Suppressor macrophage treated with lipopolysaccharide for 1 hour (primary cell): ENCODE results near the gene PLAAT1.
A peak's percentile ranks its signal among the peaks of the same experiment; 100 is the strongest.

Source experiments
- DNase-seq, 3 donors: peaks; one replicate each; pipeline ENCODE4 v3.0.0-alpha.2; 2020 to 2022

PLAAT1 gene

DNA sequence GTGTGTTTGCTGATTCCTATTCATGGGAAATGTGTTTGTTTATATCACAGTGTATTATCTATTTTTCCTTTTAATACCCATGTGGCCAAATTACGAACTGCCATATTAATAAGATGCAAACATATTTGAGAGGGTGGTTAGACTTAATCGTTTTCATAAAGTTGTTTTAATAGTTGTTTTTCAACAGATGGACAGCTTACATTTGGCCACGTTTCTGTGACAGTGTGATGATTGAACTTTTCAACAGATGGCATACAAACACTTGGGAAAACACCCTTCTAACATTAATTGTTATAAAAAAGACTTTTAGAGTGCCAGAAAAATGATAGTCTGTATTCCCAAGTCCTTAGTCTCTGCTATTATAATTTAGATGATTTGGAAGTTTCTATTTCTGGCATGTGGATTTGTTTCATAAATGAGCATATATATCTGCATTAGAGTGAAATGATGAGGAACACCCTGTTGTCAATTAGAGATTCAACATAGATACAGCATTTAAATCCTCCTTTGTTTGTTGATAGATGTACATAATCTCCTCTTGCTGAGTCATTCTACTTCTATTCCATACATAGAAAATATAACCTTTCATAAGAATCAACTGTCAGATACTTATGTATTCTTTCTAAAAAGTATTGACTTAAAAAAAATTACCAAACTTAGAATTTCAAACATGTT is 13.1 kb downstream of the PLAAT1 start:
- DNase-seq = no peak

DNA sequence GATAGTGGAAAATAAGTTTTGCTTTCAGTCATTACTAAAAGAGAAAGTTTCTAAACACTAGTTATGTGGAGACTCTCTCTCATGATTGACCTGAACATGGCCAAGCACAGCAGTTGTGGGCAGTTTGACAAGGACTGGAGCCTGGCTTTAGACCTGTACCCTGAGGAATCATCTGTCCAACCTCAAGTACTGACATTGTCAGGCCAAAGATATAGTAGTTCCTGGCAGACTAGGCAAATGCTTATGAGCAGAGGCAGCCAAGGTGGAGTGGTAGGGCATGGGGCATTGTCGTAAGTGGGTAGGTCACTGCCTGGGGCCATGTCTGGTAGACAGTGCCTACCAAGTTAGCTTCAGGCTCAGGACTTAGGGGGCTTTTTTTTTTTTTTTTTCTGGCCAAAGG is 20.9 kb downstream of the PLAAT1 start:
- no peak for DNase-seq

DNA sequence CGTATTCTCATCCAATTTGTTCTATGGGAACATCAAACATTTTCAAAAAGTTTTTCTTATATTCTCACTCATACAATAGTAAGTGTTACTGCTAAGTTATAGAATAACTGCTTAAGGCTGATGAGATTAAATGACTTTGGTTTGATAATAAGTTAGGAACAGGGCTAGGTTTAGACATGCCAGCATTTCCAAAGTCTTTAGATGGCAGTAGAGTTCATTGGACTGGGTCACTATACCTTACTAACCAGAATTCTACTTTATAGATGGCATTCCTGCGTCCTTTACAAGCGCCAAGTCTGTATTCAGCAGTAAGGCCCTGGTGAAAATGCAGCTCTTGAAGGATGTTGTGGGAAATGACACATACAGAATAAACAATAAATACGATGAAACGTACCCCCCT is 21.7 kb downstream of the PLAAT1 start:
- DNase-seq = no peak

DNA sequence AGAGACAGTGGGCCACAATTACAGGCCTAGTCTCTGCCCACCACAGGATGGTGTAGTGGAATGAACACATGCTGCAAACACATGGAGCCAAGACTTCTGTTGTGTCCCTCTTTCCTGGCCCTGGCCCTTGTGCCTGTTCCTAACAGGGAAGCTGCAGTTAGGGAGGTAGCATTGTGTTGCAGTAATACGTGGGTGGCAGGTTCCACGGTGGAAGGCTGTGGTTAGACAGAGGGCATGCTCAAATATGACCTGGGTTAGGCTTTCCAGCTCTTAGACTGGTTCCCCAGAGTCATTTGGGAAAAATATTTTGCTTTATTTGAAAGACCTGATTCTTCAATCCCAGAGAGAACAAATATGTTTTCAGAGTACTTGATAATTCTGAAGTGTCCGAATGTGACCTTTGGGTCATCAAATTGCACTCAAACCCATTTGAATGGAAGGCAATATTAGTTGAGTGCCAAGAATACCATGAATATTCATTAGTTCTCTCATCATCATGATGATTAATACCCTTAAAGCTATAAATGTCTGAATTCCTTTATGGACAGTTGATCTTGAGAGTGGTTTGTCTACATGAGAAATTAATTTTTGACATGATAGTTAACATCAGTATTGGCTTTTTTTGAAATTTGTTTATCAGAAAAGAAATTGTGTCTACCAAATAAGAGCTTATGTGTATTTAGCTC is 28.5 kb downstream of the PLAAT1 start:
- no peak for DNase-seq

DNA sequence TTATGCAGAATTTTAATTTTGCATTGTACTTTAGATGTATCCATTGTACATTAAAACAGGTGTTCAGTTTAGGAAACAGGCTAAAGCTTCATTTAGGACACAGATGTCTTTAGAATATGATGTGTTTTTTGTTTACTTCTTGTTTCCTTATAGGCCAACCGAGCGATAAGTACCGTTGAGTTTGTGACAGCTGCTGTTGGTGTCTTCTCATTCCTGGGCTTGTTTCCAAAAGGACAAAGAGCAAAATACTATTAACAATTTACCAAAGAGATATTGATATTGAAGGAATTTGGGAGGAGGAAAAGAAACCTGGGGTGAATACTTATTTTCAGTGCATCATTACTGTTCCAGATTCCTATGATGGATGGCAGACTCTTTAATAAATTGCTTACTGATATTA is 29.4 kb downstream of the PLAAT1 start:
- no peak for DNase-seq

DNA sequence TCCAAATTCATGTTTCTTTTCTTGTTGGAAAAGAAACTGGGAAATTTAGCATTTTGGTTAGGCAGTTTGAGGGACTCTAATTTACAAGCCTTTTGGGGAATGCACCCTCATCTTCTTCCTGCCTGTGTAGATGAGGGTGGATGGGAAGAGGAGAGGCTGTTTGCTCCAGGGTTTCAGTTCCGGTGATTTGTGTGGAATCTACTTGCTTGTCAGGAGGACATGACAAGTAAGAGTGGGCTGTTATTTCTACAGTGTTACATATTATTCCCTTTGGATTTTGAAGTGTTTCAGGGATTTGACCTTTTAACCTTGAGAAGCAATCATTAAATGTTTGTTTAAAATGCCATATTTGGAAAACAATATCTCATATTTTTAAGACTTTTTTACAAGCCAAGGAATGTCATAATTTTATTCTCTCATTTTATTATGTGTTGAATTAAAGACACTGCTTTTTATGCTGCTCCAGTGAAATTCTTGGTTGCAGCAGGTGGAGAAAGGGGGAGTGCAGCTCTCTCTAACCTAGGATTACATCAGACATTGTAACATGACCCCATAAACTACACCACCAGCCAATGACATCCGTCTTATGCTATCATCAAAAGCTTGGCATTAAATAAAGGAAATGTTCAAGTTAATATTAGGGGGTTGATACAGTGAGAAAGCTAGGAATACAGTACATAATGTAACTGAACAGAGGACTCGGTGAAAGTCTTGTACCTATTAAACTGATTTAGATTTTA is 30.2 kb downstream of the PLAAT1 start:
- DNase-seq = no peak

DNA sequence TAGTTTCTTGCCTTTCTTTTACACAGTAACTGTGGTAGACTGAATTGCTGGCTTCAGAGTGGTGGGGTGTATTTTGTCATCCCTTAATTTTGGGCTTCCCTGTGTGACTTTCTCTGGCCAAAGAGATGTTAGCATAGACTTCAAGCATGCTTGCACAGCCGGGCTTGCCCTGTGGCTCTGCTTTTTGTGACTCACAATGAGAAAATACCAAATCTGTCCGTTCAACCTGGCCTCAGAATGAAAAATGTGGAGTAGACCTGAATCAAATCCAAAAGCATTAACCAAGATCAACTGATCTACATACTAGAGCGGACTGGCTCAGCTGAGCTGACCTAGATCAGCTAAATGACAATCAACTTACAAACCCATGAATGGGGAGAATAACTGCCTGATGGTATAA is 51.4 kb downstream of the PLAAT1 start:
- DNase-seq = no peak

DNA sequence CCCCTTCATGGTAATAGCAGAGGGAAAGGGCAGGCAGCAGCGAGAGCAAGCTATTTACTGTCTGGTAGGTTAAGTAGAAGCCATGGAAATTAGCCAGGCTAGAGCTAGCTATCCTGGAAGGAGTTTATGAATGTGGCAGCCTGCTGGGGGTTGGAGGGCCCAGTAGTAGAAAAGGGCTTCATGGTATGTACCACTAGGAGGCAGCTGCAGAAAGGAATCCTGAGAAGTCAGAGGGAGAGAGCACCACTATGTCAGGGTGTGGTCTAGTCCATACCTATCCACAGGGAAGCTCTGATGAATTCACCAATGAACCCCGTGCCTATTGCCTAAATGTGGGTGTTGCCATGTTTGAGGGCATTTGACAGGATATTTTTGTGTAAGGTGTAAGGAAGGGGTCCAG is 55.0 kb downstream of the PLAAT1 start:
- DNase-seq = no peak

DNA sequence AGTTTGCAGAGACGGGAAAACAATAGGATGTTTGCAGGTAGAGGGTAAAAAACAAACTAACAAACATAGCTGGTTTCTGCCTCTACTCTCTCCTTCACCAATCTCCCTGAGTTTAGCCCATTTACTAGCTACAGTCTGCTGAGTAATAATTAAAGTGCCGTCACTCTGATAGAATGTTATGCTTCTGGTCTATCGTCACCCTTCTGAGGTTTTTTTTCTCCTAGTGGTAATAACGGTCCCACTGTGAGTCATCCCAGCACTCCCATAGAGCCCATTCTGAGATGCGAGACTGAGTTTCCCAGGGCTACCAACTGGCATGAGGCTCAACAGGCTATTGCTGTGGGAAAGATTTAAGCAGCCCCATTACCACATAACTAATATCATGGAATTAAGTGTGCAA is 56.4 kb downstream of the PLAAT1 start:
- no peak for DNase-seq

DNA sequence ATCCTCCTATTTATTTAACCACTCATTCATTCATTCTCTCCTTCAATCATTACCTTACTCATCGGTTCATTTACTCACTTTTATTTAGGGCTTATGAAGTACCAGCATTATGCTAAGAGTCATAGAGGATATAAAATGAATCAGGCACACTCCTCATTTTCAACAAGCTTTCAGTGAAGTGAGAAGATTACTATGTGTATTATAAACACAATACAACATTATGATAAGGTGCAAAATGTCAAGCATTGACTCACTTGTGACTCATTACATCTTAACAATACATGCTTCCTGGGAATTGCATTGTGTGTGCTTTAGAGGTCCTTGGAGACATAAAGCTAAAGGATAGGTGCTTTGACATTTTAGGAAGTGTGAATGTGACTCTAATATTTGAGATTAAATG is 60.4 kb downstream of the PLAAT1 start:
- DNase-seq = no peak

DNA sequence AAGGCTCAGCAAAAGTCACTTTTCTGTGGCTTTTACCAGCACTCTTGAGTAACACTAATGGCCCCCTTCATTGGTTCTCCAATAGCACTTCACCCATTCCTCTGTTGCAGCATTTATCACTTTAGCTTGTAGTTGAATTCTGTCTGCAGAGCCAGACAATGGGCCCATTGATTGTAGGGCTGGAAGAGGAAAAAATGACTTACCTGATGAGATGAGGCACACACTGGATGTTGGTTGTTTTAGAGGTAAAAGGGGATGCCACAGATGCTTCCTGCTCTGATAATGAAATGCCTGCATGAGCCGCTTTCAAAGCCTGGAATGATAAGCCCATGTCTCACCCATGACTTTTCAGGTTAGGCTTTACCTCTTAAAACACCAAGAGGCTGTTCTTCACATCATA is 64.3 kb downstream of the PLAAT1 start:
- DNase-seq = peak in 1 of 3 donors; percentile 4

DNA sequence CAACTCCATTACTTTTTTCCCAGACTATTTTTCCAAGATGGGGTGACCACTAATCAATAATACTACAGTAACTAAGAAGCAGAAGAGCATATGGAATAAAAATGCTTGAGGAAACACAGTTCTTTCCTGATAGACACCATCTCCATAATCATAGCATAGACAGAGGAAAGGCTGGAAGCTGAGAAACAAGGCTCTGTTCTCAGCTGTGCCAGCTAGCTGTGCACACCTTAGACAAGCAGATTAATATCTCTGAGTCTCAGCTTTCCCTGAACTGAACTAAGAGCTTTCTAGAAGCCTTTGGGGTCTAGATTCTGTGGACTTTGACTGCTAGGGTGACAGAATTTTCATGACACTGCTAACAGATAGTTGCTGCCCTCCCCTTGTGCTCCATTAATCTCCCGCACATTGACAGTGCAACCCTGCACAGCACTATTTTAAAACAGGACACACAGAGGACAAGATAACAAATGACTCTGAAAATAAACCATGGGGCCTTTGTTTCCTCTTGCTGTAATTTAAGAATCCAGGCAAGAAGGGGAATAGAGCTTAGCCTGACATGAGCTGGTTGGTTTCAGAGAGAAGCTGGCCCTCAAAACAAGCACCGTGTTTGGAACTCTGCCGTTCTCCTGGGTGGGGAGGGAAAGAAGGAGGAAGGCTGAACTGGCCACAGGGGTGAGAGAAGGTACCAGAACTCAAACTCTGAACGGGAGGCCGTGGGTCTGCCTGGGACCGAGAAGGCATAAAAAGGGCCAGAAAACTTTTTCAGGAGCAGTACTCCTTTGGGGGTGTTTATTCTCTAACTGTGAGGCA is 70.1 kb downstream of the PLAAT1 start:
- no peak for DNase-seq

DNA sequence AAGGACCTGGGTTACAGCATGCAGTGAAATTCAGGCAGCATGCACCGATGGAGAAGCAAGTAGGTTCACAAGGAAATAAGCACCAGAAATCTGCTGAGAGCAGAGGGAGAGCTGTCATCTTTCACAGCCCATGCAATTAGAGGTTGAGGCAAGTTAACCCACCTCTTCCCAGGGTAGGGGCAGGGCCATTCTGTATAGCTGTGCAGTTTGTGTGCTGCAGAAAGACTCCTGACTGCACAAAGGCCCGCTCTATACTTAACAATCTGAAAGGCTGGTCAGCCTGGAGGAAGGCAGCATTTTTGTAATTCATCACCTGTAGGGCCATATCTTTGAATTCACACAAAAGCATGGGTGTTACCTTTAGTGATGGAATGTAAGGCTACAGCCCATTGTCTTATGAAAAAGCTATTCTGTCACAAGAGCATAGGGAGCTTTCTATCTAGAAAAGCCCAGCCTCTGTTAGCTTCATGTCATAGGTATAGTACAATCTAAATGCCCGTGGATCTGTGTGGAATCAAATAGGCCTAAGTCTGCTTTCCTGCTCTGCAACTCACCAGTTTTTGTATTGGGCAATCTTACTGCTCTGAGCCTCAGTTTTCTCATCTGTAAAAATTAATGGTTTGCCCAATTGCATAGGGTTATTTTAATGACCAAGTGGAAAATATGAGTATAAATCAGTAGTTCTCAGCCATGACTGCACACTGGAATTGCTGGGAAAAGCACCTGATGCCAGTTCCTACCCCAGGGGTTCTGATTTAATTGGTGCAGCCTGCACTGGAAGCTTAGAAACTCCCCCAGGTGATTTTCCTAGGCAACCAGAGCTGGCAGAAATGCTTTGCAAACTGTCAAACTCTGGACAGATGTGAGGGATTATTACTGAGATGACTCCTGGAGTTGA is 72.3 kb downstream of the PLAAT1 start:
- DNase-seq = peak in 1 of 3 donors; percentile 16

DNA sequence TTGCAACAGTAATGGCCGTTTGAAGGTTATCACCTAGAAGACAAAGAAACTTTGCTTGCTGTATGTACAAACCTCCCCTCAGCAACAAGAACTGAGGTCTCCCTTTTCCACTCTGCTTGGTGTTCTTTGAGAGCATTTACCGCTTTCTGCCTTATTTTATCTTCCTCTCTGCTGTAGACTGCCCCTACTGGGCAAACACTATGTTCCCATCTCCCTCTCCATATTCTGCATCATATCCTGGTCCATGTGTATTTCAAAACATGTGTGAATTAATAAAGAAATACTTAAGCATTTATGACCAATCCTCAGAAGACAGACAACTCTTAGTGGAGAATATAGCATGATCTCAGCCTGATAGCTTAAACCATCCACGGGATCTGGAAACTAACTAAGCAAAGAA is 73.1 kb downstream of the PLAAT1 start:
- DNase-seq = no peak

DNA sequence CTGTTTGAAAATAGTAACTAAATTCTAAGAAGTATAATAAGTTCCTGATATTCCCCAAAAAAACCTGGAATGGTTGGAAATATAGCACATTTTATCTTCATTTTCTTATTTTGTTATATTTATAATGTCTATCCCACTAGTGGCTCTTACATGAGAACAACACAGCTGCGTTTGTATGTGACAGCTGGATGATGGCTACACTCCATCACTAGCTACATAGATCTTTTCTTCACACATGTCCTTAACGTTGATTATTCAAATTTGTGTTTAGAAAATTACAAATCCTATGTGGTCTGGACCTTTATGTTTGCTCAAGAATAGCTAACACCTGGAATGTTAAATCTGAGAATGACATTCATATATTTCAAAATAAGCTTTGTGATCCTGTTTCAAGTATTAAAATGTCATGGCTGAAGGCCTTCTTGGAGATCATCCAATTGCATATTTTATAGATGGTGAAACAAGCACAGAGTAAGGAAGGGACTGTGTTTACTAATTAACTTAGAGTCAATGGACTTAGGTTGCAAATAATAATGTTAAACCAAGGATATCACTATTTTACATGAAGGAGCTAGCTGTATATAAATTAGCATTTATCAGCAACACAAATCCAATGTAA is 76.8 kb downstream of the PLAAT1 start:
- DNase-seq = peak in 1 of 3 donors; percentile 12
